Measurements from ENCODE around the gene CTRL.

Gene CTRL

GRCh38 chr16:67902831-67903230, 28.8 kb downstream of the CTRL start:
- Histone ChIP-seq H3K27ac (ENCODE audit: poor library complexity, severe bottlenecking) (no peak overlapping the region), H3K9me3 (ENCODE audit: severe bottlenecking) (peaks cover 4% of the 10 kb centered on the region), H3K4me1 (ENCODE audit: insufficient read depth, poor library complexity, severe bottlenecking) (no peaks in the 10 kb centered on the region), H3K36me3 (ENCODE audit: low read depth) (peaks cover 4% of the 10 kb centered on the region; the same call in 1 of the 2 replicates), H3K27me3 (ENCODE audit: insufficient read depth, poor library complexity, severe bottlenecking) (no peaks in the 10 kb centered on the region), H3K4me3 (ENCODE audit: severe bottlenecking) (no peak overlapping the region)
- ATAC-seq (ENCODE audit: low read depth) (no peak), DNase-seq (ENCODE audit: low spot score) (no peak)
- TF ChIP-seq, protein P1, sequence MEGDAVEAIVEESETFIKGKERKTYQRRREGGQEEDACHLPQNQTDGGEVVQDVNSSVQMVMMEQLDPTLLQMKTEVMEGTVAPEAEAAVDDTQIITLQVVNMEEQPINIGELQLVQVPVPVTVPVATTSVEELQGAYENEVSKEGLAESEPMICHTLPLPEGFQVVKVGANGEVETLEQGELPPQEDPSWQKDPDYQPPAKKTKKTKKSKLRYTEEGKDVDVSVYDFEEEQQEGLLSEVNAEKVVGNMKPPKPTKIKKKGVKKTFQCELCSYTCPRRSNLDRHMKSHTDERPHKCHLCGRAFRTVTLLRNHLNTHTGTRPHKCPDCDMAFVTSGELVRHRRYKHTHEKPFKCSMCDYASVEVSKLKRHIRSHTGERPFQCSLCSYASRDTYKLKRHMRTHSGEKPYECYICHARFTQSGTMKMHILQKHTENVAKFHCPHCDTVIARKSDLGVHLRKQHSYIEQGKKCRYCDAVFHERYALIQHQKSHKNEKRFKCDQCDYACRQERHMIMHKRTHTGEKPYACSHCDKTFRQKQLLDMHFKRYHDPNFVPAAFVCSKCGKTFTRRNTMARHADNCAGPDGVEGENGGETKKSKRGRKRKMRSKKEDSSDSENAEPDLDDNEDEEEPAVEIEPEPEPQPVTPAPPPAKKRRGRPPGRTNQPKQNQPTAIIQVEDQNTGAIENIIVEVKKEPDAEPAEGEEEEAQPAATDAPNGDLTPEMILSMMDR (IDR thresholded peaks at IDR 0.05; ENCODE audit: poor library complexity, severe bottlenecking): no peak

GRCh38 chr16:67901734-67902133, 29.9 kb downstream of the CTRL start:
- DNase-seq (ENCODE audit: low spot score): no peak
- ATAC-seq (ENCODE audit: low read depth): no peak
- Histone ChIP-seq H3K9me3 (ENCODE audit: severe bottlenecking) (peaks cover 4% of the 10 kb centered on the region), H3K4me3 (ENCODE audit: severe bottlenecking) (no peak overlapping the region), H3K27me3 (ENCODE audit: insufficient read depth, poor library complexity, severe bottlenecking) (no peaks in the 10 kb centered on the region), H3K36me3 (ENCODE audit: low read depth) (peaks cover 4% of the 10 kb centered on the region; the same call in 1 of the 2 replicates), H3K27ac (ENCODE audit: poor library complexity, severe bottlenecking) (no peak overlapping the region), H3K4me1 (ENCODE audit: insufficient read depth, poor library complexity, severe bottlenecking) (no peaks in the 10 kb centered on the region)
- TF ChIP-seq, protein P1 (IDR thresholded peaks at IDR 0.05; ENCODE audit: poor library complexity, severe bottlenecking): no peak

- H3K9me3 ChIP-seq (ENCODE audit: severe bottlenecking): peaks cover 4% of the 10 kb centered on the region
- H3K4me3 ChIP-seq (ENCODE audit: severe bottlenecking): no peak overlapping the region
- no peak overlapping the region for H3K27ac ChIP-seq (ENCODE audit: poor library complexity, severe bottlenecking)
- no peaks in the 10 kb centered on the region; the same call in 1 of the 2 replicates for H3K36me3 ChIP-seq (ENCODE audit: low read depth)
- H3K27me3 ChIP-seq (ENCODE audit: insufficient read depth, poor library complexity, severe bottlenecking): no peaks in the 10 kb centered on the region
- TF ChIP-seq, protein P1 (IDR thresholded peaks at IDR 0.05; ENCODE audit: poor library complexity, severe bottlenecking): no peak
- DNase-seq (ENCODE audit: low spot score): no peak
- peaks cover 10% of the 10 kb centered on the region for H3K4me1 ChIP-seq (ENCODE audit: insufficient read depth, poor library complexity, severe bottlenecking)
- ATAC-seq (ENCODE audit: low read depth): no peak
Observed at GRCh38 chr16:67897231-67897630, 34.4 kb downstream of the CTRL start.

- DNase-seq (ENCODE audit: low spot score) (no peak), ATAC-seq (ENCODE audit: low read depth) (peak; percentile 13; the same call in 2 of the 3 replicates)
- peaks cover 12% of the 10 kb centered on the region for H3K4me1 ChIP-seq (ENCODE audit: insufficient read depth, poor library complexity, severe bottlenecking)
- no peaks in the 10 kb centered on the region for H3K9me3 ChIP-seq (ENCODE audit: severe bottlenecking)
- H3K27me3 ChIP-seq (ENCODE audit: insufficient read depth, poor library complexity, severe bottlenecking): no peaks in the 10 kb centered on the region
- H3K27ac ChIP-seq (ENCODE audit: poor library complexity, severe bottlenecking): peak overlapping the region; percentile 42
- H3K4me3 ChIP-seq (ENCODE audit: severe bottlenecking): peak overlapping the region; percentile 96
- TF ChIP-seq, protein P1 (IDR thresholded peaks at IDR 0.05; ENCODE audit: poor library complexity, severe bottlenecking): no peak
- H3K36me3 ChIP-seq (ENCODE audit: low read depth): no peaks in the 10 kb centered on the region
Observed at GRCh38 chr16:67893743-67894399, 37.8 kb downstream of the CTRL start.
